ENCODE results near the gene LEKR1.
"Not testable (repeated sequence)": the region's sequence is repeated elsewhere in the genome, so short reads cannot be mapped to it uniquely, and the experiment has no call there.

The LEKR1 gene

DNA sequence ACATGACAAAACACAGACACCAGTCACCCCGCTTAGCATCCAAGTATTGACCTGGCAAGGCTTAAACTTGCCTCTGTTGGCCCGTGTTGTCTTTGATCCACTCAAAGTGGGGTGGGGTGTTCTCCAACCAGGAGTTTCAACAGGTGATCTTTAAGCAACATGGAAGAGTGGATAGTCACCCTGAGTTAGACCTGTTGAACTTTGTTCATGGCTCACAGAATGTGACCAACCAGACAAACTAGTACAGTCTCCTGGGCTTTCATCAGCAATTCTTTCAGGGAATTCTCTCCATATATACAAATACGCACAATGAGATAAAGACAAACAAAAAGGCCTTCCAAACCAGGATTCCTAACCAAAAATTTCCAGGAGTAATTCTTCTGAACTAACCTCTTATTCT lies 11.9 kb downstream of the LEKR1 start:
- DNase-seq: no peak

DNA sequence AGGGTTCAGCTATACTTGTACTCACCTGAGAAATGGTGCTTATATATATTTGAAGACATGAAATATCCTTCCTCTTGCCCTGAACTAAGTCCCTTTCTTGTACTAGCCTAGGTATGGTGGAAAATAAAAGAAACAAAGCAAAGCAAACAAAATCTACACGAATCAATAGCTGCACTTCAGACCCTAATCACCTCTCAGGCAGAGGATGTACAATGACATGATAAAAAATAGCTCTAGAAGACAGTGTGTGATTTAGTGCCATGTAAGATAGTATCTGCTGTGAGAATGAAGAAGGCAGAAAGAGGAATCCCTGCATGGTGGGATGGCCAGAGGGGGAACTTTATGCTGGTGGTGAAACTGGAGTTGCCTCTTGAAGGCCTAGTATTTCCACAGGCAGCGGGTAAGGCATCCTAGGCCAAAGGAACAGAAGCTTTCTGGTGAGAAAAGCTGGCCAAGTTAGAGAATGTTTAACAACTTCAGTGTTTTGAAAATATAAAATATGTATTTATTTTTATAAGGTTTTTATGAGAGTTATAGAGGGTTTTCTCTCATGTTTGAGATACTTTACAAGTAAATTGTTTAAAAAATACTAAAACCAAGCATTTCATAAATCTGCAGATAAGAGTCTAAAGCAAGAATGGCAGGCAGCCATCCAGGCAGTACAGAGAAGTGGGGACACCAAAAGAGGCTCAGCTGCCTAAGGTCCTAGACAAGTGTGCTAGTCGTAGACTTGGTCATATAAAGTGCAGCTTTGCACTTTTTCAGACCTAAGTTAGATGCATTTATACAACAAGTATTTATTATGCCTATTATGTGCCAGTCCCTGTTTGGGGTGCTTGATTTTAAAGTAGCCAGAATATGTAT lies 14.9 kb downstream of the LEKR1 start:
- DNase-seq: no peak

DNA sequence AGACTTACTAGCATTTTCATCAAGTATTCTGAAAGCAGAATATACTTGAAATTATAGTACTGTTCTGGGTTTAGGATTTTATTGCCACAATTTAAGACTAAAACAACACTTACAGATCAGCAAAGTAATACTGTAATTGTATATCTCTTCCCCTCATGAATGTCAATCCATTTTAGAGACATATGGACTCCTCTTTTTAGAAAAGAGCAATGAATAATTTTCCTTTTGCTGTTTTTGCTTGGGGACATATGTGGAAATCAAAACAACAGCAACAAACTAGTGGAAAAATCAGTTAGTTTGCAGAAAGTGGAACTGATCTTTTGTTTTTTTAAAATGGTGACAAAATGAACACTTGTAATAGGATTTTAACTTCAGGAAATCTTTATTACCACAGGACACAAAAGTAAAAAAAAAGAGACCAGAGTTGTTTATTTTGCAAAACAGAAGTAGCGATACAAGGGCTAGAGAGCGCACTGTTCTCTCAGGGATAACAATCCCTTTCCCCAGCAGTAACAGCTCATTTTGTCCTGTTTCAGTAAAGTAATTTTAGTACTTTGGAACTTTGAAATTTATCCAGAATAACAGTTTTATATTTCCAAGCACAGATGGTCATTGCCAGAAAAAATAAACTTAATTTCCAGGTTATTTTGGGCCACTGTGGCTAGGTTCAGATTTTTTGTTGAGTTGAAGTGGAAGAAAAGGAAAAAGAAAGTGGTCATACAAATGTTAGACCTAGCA lies 17.1 kb downstream of the LEKR1 start:
- DNase-seq: no peak

DNA sequence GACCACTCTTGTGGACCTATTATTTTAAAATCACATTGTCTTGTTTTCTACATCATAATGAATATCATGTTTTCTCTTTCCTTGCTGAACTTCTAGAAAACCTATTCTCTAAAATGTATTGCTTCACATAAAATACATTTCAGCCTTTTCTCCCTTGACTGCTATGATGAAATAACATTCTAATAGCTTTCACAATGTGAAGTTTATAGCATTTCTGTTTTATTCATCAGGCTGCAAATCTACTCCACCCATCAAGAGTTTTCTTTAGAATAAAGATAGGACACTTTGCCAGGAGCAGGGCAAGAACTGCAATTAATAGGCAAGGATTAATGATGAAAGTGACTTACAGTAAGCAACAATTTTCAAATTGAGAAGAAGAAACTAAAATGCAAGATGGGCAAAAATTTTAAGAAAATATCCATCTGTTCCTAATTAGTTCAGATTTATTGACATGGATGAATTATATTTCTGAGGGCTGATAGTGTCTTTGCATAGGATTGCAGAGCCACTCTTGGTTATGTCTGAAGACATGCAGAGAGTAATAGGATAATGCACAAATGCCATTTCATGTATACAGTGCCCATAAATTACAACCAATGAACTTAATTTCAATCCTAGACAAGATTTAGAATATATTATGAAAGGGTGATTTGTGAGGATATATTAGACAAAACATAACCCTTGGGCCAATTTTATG lies 21.7 kb downstream of the LEKR1 start:
- no peak for DNase-seq

DNA sequence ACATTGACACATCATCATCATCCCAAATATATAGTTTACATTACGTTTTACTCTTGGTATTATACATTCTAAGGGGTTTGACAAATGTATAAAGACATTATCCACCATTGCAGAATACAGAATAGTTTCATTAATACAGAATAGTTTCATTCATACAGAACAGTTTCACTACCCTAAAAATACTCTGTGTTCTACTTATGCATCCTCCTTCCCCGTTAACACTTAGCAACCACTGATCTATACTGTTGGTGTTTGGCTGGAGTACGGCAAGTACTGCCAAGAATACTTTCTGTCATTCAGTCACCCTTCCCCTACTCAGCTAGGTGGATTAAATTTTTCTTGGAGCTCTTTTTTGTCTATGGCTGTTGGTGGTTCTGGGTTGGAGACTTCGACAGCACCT lies 33.4 kb downstream of the LEKR1 start:
- DNase-seq: no peak

DNA sequence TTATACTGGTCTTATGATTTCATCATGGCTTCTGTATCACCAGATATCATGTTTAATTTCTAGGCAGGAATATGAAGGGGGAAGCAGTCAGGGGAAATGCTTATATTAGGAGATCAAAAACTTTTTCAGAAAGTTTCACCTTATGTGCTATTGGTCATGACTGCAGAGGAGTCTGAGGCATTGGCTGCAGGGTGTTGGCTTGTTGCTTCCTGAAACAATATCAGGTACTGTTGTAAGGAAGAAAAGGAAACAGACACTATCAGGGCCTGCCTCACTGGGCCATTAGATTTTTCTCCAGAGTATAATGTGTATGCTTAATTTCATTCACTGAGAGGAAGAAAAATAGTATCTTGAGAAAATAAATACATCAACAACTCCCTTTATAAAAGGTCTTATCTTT lies 34.7 kb downstream of the LEKR1 start:
- no peak for DNase-seq

DNA sequence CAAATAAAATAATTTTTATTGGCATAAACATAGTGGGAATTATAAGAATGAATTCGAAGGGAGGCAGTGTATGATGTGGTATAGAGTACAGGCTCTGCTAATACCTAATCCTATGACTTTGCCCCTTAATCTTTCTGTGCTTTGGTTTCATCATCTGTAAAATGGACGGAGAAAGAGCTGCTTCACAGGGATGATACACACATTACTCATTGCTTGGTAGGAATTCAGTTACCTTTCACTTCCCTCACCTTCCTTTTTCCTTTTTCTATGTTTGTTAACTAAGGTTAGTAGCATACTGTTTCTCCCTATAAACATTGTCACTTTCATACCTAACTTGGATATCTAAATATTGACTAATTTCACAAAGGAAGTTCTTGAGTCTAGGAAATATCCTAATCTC lies 36.2 kb downstream of the LEKR1 start:
- no peak for DNase-seq

DNA sequence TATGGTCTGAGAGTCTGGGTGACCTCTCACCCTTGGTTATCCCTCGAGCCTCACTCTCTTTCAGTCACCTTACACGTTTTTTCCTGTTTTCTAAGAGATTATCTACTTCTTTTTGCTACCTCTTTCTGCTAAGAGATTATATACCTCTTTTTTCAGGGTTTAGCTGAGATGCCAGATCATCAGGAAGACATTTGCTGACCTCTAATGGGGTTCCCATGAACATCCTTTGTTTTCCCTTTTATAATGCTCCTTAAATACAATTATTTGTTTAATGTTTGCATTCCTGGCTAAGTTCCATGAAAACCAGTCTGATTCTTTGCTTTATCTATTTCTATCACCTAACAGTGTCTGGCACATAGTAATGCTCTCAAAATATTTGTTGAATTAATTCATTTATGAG lies 39.6 kb downstream of the LEKR1 start:
- no peak for DNase-seq

DNA sequence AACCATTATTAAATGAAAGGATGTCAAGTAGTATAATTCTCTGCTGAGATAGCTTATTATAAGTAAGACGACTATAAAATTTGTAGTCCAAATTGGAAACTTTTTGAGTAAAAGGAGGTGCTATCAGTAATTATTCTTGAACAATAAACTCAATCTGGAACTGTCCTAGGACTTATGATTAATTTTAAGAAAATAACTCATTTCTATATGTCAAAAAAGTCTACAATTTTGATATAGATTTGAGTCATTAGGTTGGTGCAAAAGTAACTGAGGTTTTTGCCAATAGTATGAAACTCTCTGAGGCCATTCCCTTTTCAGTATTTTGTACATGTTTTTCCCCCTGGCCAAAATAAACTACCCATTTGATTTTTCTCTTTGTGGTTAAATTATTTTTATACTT lies 41.0 kb downstream of the LEKR1 start:
- no peak for DNase-seq

DNA sequence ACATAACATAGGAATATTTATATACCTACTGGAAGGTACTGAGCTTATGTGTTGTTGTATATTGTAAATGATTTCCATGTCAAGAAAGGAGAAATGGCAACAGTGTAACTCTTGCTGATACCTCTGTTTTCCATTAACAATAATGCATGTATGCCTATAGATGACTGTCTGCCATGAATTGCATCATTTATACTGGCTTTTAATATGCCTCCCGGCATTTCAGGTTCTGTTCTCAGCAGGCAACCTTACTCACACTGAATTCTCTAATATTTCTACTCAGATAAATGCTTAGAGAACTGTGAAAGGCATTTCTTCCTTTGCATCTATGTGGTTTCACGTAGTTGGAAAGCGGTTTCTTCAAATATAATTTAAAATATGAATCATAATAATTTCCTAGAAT lies 41.8 kb downstream of the LEKR1 start:
- no peak for DNase-seq

DNA sequence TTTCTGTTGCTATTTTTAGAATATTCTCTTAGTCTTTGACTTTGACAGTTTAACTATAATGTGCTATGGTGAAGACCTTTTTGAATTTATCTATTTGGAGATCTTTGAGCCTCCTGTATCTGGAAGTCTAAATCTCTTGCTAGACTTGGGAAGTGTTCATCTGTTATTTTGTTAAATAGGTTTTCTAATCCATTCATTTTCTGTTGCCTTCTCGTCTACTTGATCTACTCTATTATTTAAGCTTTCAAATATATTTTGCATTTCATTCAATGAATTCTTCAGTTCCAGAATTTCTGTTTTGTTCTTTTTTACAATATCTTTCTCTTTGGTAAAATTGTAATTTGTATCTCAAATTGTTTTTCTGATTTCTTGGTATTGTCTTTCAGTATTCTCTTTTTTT lies 47.8 kb downstream of the LEKR1 start:
- DNase-seq: no peak

DNA sequence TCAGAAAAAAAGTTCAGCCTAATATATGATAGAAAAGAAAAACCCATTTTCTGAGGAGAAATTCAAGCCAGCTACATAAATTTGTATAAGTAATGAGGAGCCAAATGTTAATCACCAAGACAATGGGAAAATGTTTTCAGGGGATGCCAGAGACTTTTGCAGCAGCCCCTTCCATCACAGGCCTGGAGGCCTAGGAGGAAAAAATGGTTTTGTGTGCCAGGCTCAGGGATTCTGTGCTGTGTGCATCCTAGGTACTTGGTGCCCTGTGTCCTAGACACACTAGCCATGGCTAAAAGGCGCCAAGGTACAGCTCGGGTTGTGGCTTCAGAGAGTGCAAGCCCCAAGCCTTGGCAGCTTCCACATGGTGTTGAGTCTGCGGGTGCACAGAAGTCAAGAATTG lies 53.3 kb downstream of the LEKR1 start:
- not testable (repeated sequence) for DNase-seq

DNA sequence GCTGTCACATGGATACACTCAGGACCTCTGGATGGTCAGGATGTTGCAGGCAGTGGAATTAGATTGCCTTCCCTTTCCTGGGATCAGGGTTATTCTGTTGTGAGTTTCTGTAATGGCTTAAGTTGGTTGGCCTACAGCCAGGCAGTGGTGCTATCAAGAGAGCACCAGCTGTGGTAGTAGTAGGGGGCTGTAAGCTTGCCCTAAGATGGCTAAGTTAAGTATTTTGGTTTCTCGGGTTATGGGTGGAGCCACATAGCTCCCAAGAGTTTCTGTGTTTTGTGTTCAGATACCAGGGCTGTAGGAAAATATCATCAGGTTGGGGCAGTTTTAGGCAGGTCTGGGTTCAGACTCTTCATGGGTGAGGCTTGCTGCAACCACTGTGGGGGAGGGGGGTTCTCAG lies 59.6 kb downstream of the LEKR1 start:
- no peak for DNase-seq

DNA sequence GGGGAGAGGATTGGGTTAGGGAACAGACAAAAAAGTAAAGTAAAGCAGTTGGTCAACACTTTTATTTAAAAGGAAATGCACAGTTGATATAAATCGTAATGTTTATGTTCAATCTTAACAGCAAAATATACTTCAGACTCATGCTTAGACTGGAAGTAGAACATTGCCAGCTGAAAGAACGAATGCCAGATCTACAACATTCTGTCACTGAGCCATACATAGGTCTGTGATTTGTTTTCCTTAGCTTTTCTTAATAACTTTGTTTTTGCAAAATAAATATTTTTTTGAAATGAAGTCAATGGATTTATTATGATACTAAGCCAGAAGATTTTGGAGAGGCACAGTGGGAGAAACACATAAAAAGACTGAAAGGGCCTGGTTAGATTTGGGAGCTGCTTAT lies 62.0 kb downstream of the LEKR1 start:
- no peak for DNase-seq

DNA sequence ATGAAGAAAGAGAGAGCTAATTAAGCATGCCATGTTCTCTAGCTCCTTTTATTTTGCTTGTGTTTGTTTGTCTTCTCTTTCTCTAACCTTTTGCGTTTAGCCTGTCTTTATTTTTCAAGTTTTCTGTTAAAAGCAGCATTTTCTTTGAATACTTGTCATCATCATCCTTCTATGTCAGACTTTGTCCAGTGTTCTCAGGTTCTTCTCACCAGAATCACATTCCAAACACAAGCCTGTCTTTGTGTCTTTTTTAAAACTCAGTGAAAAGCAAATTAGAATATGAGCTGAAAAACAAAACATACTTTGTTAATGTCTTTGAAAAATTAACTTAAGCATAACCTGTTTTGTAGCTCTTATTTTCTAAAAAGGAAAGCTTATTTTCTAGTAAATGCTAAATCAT lies 62.4 kb downstream of the LEKR1 start:
- DNase-seq: no peak

DNA sequence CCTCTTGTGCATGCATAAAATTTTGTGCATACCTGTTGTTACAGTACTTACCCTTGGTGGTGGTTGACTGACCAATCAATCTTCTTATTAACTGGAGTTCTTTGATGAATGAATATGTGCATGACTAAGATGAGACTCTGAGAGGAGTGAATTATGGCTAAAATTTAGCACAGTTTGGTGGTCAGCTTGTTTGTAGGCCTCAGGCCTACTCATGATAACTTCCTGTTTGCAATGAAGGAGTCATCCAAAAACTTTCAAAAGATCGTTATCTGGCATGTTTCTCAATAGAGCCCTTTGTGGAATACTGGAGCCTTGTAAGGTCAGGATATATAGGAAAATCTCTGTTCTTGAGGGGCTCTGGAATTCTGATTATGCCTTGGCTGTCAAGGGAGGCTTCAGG lies 66.5 kb downstream of the LEKR1 start:
- no peak for DNase-seq

DNA sequence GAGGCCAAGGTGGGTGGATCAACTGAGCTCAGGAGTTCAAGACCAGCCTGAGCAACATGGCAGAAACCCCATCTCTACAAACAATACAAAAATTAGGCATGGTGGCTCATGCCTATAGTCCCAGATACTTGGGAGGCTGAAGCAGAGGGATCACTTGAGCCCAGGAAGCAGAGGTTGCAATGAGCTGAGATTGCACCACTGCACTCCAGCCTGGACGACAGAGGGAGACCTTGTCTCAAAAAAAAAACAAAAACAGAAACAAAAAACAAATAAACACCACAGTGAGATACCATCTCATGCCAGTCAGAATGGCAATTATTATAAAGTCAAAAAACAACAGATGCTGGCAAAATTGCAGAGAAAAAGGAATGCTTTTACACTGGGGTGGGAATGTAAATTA lies 69.2 kb downstream of the LEKR1 start:
- DNase-seq: not testable (repeated sequence)

DNA sequence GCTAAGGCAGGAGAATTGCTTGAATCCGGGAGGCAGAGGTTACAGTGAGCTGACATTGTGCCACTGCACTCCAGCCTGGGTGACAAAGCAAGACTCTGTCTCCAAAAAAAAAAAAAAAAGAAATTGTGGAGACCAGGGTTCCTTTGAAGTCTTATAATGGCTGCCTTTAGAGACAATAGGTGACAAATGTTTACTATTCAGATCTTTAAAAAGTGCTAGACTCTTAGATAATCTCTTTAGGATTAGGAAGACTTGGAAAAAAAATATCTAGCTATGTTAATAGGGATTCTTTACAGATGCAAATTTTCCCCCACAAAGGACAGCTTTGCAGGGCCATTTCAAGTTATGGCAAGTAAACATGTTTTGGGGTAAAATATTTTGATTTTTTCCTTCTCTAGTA lies 71.7 kb downstream of the LEKR1 start:
- not testable (repeated sequence) for DNase-seq

DNA sequence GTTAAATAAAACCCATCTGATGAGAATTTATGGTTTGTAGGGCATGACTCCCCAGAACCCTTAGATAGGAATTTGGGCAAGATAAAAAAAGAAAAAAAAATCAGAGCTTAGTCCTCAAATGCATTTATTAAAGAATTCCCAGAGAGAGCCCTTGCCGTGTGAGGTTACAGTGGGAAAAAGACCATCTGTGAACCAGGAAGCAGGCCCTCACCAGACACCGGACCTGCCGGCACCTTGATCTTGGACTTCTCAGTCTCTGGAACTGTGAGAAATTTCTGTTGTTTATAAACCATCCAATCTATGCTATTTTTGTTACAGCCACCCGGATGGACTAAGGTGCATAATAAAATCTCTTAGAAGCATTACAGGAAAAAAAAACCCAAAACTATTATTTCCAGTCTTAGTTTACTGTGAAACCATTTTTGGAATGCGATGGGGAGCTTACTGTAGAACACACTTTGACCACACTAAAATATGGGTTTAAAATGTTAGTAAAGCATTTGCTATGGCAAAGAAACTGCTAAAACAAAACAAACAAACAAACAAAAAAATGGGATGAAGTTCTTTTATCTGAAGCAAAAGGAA lies 72.2 kb downstream of the LEKR1 start:
- DNase-seq: no peak

DNA sequence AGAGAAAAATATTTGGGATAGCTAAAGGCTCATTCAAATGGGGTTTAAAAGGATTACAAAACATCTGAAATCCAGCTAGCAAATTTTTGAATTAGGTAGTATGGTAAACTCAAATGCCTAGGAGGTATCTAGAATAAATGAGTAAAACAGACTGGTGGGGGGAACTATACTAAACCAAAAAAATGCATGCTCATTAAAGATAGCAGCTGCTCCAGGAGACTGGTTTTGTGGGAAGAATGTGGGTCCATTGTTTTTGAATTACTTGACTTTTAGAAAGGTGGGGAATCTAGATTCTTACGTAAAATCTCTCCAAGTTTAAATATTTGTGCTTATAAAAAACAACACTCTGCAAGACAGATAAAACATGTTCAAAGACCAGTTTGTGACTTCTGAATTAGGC lies 73.8 kb downstream of the LEKR1 start:
- DNase-seq: no peak

DNA sequence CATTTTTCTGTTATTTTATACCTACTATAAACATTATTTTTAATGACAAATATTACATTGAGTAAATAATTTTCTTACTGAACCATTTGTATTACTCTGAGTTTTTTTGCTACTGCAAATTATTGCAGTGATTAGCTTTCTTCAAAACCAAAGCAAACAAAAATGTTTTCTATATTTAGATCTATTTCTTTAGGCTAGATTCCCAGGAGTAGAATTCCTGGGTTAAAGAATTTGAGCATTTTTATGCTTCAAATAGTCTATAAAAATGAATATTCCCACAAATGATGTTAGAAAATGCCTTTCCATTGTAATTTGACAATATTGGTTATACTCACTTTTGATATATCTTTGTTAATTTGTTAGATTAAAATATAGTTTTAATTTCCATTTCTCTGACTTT lies 76.8 kb downstream of the LEKR1 start:
- no peak for DNase-seq

DNA sequence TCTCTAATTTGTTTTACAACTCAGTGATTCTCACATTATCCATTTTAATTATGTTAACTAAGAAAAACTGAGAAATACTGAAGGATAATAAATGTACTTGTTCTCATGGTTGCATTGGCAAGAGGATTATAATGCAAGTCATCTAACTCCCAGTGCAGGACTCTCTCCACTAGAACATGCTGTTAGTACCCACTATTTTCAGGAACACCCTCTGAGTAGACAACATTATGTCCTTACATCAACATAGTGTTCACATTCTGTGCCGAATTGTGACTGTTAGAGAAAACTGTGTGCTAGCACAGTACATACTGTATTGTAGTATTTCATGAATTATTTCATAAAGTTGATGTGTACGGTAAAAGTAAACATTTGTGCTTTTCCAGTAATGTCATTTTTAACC lies 80.1 kb downstream of the LEKR1 start:
- DNase-seq: no peak

DNA sequence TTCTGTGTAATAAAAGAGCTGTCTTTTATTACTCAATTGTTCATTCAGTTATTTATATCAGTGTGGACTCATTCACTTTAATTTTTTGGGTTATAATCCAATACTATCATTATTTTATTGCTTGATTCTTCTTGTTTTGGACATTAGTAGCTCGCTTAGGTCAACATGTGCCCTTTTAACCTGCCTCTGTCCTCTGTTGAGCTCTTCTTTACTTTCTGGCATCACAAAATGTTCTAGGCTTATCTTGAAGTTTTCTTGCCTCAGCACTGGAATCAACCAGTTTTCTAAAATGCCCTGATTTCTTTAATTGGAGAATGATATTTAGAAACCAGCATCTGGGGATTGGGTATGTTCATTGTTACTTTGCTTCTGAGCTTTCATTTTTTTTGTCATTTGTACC lies 82.2 kb downstream of the LEKR1 start:
- no peak for DNase-seq

DNA sequence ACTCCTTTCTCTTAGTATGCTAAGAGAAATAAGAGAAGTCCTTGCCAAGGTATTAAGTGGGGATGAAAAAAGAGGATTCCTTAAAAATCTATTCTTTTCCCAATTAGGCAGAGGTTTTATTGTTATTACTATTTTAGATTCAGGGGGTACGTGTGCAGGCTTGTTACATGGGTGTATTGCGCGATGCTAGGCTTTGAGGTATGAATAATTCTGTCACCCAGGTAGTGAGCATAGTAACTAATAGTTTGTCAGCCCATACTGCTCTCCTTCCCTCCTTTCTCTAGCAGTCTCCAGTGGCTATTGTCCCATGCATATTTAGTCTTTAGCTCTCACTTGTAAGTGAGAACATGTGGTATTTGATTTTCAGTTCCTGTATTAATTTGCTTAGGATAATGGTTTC lies 83.9 kb downstream of the LEKR1 start:
- no peak for DNase-seq

Measured in CD4-positive, alpha-beta T cell treated with Interleukin-17A for 1 hour (primary cell).